ENCODE data around the gene EVX2.
A peak's percentile ranks its signal among the peaks of the same experiment; 100 is the strongest.

Gene EVX2

GRCh38 chr2:176083796-176084261 lies at the start of gene EVX2:
Gene EVX2 (minus strand): TSS chr2:176083962. CDS start chr2:176083776, 186 bp downstream.
- no peak for FAIRE-seq

- no peak for FAIRE-seq
Observed at GRCh38 chr2:176133389-176133788, 49.6 kb upstream of the EVX2 start.

GRCh38 chr2:176132205-176133171 lies 48.7 kb upstream of the EVX2 start:
- FAIRE-seq: no peak

GRCh38 chr2:176131848-176132158 lies 48.0 kb upstream of the EVX2 start:
- peak; percentile 19 for FAIRE-seq

GRCh38 chr2:176130957-176131847 lies 47.4 kb upstream of the EVX2 start:
- no peak for FAIRE-seq

GRCh38 chr2:176130147-176130956 lies 46.6 kb upstream of the EVX2 start:
- no peak for FAIRE-seq

GRCh38 chr2:176129813-176130146 lies 46.0 kb upstream of the EVX2 start:
- FAIRE-seq: no peak

- FAIRE-seq: no peak
Observed at GRCh38 chr2:176128982-176129796, 45.4 kb upstream of the EVX2 start, which contains the start of gene HOXD8. Gene HOXD8 (plus strand): TSS chr2:176129705. CDS start chr2:176130367, 662 bp downstream.

- FAIRE-seq: no peak
Observed at GRCh38 chr2:176128172-176128981, 44.6 kb upstream of the EVX2 start.

- FAIRE-seq: no peak
Observed at GRCh38 chr2:176127774-176128072, 44.0 kb upstream of the EVX2 start.

- FAIRE-seq: peak; percentile 86
Observed at GRCh38 chr2:176126929-176127773, 43.4 kb upstream of the EVX2 start.

- FAIRE-seq: no peak
Observed at GRCh38 chr2:176125772-176126054, 42.0 kb upstream of the EVX2 start.

GRCh38 chr2:176124947-176125771 lies 41.4 kb upstream of the EVX2 start:
- FAIRE-seq: no peak

GRCh38 chr2:176124110-176124946 lies 40.6 kb upstream of the EVX2 start:
- no peak for FAIRE-seq

- no peak for FAIRE-seq
Observed at GRCh38 chr2:176123411-176124109, 39.8 kb upstream of the EVX2 start.

- FAIRE-seq: no peak
Observed at GRCh38 chr2:176122683-176123410, 39.1 kb upstream of the EVX2 start, which contains the start of gene HOXD9. Gene HOXD9 (plus strand): TSS chr2:176122719. CDS start chr2:176122769, 50 bp downstream.
